K562 (cell line): ENCODE data around the gene ALDH7A1. TPM values are rescaled to one million over a fixed set of nuclear protein-coding genes. Genes with fewer than 3 reads are reported as not detected.

ENCODE experiments used
- ARNT ChIP-seq, 2 experiments: fragments of 450-650 bp; IDR thresholded peaks; 2 replicates each; pipeline ENCODE4 v1.6.1; 2016; ENCODE audit warnings: mild to moderate bottlenecking in 1 of 2
- CCNT2 ChIP-seq: IDR thresholded peaks from 2 replicates; pipeline ENCODE4 v1.6.1; 2011; ENCODE audit warnings: borderline replicate concordance, low read depth, mild to moderate bottlenecking, moderate library complexity, mixed read lengths, low read length; ENCODE audit not compliant: insufficient read length; ENCODE audit errors: extremely low read depth
- CHAMP1 ChIP-seq: fragments of 450-650 bp; IDR thresholded peaks from 2 replicates; pipeline ENCODE4 v1.6.1; 2016; ENCODE audit warnings: mild to moderate bottlenecking
- CLOCK ChIP-seq: fragments of 250-450 bp; sonication (Bioruptor Pico); IDR thresholded peaks from 2 replicates; pipeline ENCODE4 v1.4.0; 2020; ENCODE audit warnings: mild to moderate bottlenecking, moderate library complexity, borderline replicate concordance
- EZH2 ChIP-seq: IDR thresholded peaks from 2 replicates; pipeline ENCODE4 v1.6.1; 2012; ENCODE audit warnings: low read depth, mild to moderate bottlenecking, inconsistent platforms, low read length, borderline replicate concordance
- FOXM1 ChIP-seq, 2 experiments: fragments of 450-650 bp in 1 of 2; sonication (generic) in 1 of 2; formaldehyde crosslinking in 1 of 2; IDR thresholded peaks; 2 replicates each; pipeline versions ENCODE4 v1.6.1 to v1.9.0; 2017 to 2022; ENCODE audit warnings: low read depth in 2 of 2, mild to moderate bottlenecking in 2 of 2, missing genetic modification reagents in 1 of 2, moderate library complexity in 1 of 2
- MTF1 ChIP-seq: fragments of 250-450 bp; sonication (Bioruptor Pico); IDR thresholded peaks from 2 replicates; pipeline ENCODE4 v1.9.0; 2021; ENCODE audit warnings: moderate library complexity, mild to moderate bottlenecking, inconsistent platforms, borderline replicate concordance
- POU5F1 ChIP-seq: fragments of 150-350 bp; IDR thresholded peaks from 2 replicates; pipeline ENCODE4 v1.6.1; 2014; ENCODE audit warnings: borderline replicate concordance, low read length, low read depth, mild to moderate bottlenecking; ENCODE audit not compliant: partially characterized antibody
- RREB1 ChIP-seq: fragments of 250-450 bp; sonication (Bioruptor Pico); IDR thresholded peaks from 2 replicates; pipeline ENCODE4 v1.4.0; 2020
- SMAD1 ChIP-seq: fragments of 150-350 bp; IDR thresholded peaks from 2 replicates; pipeline ENCODE4 v1.6.1; 2014; ENCODE audit warnings: low read length, low read depth; ENCODE audit not compliant: partially characterized antibody
- SMAD3 ChIP-seq: fragments of 450-650 bp; formaldehyde crosslinking; conservative IDR thresholded peaks from 2 replicates; pipeline ENCODE4 v1.4.0; 2020; ENCODE audit warnings: mild to moderate bottlenecking
- TCFL5 ChIP-seq: fragments of 250-450 bp; sonication (Bioruptor Pico); conservative IDR thresholded peaks from 2 replicates; pipeline ENCODE4 v1.6.1; 2021; ENCODE audit warnings: mild to moderate bottlenecking, moderate library complexity, matching md5 sums
- ZNF197 ChIP-seq: fragments of 200-800 bp; sonication (Bioruptor generic); IDR thresholded peaks from 2 replicates; pipeline ENCODE4 v1.6.1; 2016; ENCODE audit warnings: low read depth, missing genetic modification characterization, missing compliant biosample characterization
- ZNF239 ChIP-seq: fragments of 250-450 bp; sonication (Bioruptor Pico); IDR thresholded peaks from 2 replicates; pipeline ENCODE4 v1.4.0; 2020; ENCODE audit warnings: mild to moderate bottlenecking
- ZNF696 ChIP-seq: fragments of 250-450 bp; sonication (Bioruptor Pico); conservative IDR thresholded peaks from 2 replicates; pipeline ENCODE4 v1.4.0; 2020; ENCODE audit warnings: mild to moderate bottlenecking, moderate library complexity
- ZZZ3 ChIP-seq: fragments of 450-650 bp; IDR thresholded peaks from 2 replicates; pipeline ENCODE4 v1.6.1; 2016; ENCODE audit warnings: antibody characterized with exemption, mild to moderate bottlenecking, moderate library complexity
- polyA plus RNA-seq, 8 experiments: library from polyadenylated mRNA; depleted of rRNA in 4 of 8; stranded (reverse) in 5 of 8; unstranded in 3 of 8; fragments of >200 nt; fragmentation: Nextera tagmentation in 2 of 8; fragmentation: Illumina TruSeq in 1 of 8; extraction: Ambion mirVana in 2 of 8; extraction: Trizol in 1 of 8; gene quantifications; 2 replicates each; pipeline versions ENCODE4 v1.2.1 to v1.2.3, GENCODE V29; 2011 to 2014; ENCODE audit warnings: inconsistent platforms in 1 of 8, missing spikeins in 1 of 8
- total RNA-seq, 7 experiments: library from RNA; depleted of rRNA in 6 of 7; stranded (reverse); fragments of >200 nt in 6 of 7; fragmentation: Illumina TruSeq in 2 of 7; extraction: Trizol in 2 of 7; gene quantifications; 2 replicates each; pipeline versions ENCODE4 v1.2.1 to v1.2.3, GENCODE V29; 2011 to 2021; ENCODE audit warnings: low replicate concordance in 1 of 7

ALDH7A1 gene
- total and polyA plus RNA-seq, 9 of the 15 experiments (the other 6 are each of a cell fraction or from before 2014, with no cell fraction given) = 0.04 to 0.49 TPM; not detected in 7

DNA sequence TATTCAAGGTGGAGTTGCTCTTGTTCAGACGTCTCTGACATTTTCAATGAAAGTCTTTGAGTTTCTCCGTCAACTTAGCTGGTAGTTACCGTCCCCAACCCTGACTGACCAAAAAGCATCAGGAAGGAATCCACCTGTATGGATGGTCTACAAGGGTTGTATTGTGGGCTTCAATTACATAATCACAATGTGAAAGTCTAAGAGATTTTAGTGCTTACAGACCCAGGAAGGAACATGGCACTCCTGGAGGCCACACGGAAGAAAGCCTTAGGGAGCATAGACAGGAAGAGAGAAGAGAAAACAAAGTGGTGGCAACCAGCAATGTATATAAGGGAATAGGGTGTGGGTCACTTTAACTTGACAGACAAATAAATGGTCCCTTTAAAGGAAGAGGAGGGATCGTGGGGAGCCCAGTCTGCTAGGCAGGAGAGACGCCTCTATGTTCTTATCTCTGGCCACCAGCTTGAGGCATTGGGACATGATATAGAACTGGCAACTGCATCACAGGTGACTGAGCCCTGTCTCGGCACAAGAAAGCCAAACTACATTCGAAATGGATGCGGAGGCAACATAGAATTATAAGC is 80.4 kb downstream of the ALDH7A1 start (continued):
- TF ChIP-seq CHAMP1 (peak; percentile 67; the same call in 1 of the 2 replicates), TCFL5 (CRISPR knock-in tag) (no peak), ZNF239 (CRISPR knock-in tag) (no peak), ZNF696 (CRISPR knock-in tag) (no peak), SMAD1 (no peak), CCNT2 (peak; percentile 69), RREB1 (CRISPR knock-in tag) (no peak), ZZZ3 (no peak), FOXM1 (IDR thresholded peaks at IDR 0.05; ENCODE audit: low read depth) (peak; percentile 79), FOXM1 (CRISPR knock-in tag; IDR thresholded peaks at IDR 0.05; ENCODE audit: low read depth) (no peak), MTF1 (CRISPR knock-in tag) (no peak), ZNF197 (CRISPR knock-in tag) (no peak), ARNT (IDR thresholded peaks at IDR 0.05) (peak in 1 of 2 experiments; percentile 73; a peak in 1 of 4 replicates), POU5F1 (no peak), EZH2 (no peak), CLOCK (no peak), SMAD3 (CRISPR knock-in tag) (no peak)
